ENCODE data around the gene CEP112.

GRCh38 chr17:65930140-65930730 is 261.7 kb downstream of the CEP112 start:
- TF ChIP-seq, protein P1, sequence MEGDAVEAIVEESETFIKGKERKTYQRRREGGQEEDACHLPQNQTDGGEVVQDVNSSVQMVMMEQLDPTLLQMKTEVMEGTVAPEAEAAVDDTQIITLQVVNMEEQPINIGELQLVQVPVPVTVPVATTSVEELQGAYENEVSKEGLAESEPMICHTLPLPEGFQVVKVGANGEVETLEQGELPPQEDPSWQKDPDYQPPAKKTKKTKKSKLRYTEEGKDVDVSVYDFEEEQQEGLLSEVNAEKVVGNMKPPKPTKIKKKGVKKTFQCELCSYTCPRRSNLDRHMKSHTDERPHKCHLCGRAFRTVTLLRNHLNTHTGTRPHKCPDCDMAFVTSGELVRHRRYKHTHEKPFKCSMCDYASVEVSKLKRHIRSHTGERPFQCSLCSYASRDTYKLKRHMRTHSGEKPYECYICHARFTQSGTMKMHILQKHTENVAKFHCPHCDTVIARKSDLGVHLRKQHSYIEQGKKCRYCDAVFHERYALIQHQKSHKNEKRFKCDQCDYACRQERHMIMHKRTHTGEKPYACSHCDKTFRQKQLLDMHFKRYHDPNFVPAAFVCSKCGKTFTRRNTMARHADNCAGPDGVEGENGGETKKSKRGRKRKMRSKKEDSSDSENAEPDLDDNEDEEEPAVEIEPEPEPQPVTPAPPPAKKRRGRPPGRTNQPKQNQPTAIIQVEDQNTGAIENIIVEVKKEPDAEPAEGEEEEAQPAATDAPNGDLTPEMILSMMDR (conservative IDR thresholded peaks at IDR 0.05 in 1 of 2, IDR thresholded peaks at IDR 0.05 in 1 of 2; ENCODE audit: low read depth in 1 of 2, low read length in 2 of 2): no peak
- TF ChIP-seq EZH2 (IDR thresholded peaks at IDR 0.05; ENCODE audit: low read length, missing control alignments): no peak

All from fibroblast of lung (primary cell).